Smooth muscle cell (in vitro differentiated cells): ENCODE measurements around the gene NUDT15. TPM values are rescaled to one million over a fixed set of nuclear protein-coding genes. Genes with fewer than 3 reads are reported as not detected.

Experiments
- DNase-seq: peaks from one replicate; lab custom pipeline; 2025; ENCODE audit not compliant: unreplicated experiment; lab: John Stamatoyannopoulos, UW
- H2AFZ ChIP-seq: fragments of 200-600 bp; sonication (generic); 2 replicates; pipeline ENCODE4 v1.6.0; 2016; ENCODE audit warnings: antibody characterized with exemption, low read depth, mild to moderate bottlenecking
- H3F3A ChIP-seq: fragments of 200-600 bp; sonication (generic); 2 replicates; pipeline ENCODE4 v1.6.0; 2017; ENCODE audit warnings: antibody characterized with exemption, low read depth
- H3K27ac ChIP-seq: fragments of 200-600 bp; sonication (generic); 2 replicates; pipeline ENCODE4 v1.5.1; 2016; ENCODE audit warnings: low read depth, mild to moderate bottlenecking
- H3K27me3 ChIP-seq: fragments of 200-600 bp; sonication (generic); 2 replicates; pipeline ENCODE4 v1.6.1; 2016; ENCODE audit warnings: low read depth, mild to moderate bottlenecking
- H3K36me3 ChIP-seq: fragments of 200-600 bp; sonication (generic); 2 replicates; pipeline ENCODE4 v1.5.1; 2016; ENCODE audit warnings: low read depth
- H3K4me1 ChIP-seq: fragments of 200-600 bp; sonication (generic); 2 replicates; pipeline ENCODE4 v1.5.1; 2016; ENCODE audit warnings: low read depth
- H3K4me2 ChIP-seq: fragments of 200-600 bp; sonication (generic); 2 replicates; pipeline ENCODE4 v1.6.0; 2016; ENCODE audit warnings: mild to moderate bottlenecking
- H3K4me3 ChIP-seq: fragments of 200-600 bp; sonication (generic); 2 replicates; pipeline ENCODE4 v1.5.1; 2016; ENCODE audit warnings: mild to moderate bottlenecking
- H3K79me2 ChIP-seq: fragments of 200-600 bp; sonication (generic); 2 replicates; pipeline ENCODE4 v1.6.0; 2016; ENCODE audit warnings: low read depth, mild to moderate bottlenecking
- H3K9ac ChIP-seq: fragments of 200-600 bp; sonication (generic); 2 replicates; pipeline ENCODE4 v1.6.0; 2016; ENCODE audit warnings: low read depth
- H3K9me3 ChIP-seq: fragments of 200-600 bp; sonication (generic); replicated peaks from 2 replicates; pipeline ENCODE4 v1.5.1; 2016; ENCODE audit warnings: low read depth
- H4K20me1 ChIP-seq: fragments of 200-600 bp; sonication (generic); 2 replicates; pipeline ENCODE4 v1.6.0; 2016; ENCODE audit warnings: low read depth
- CTCF ChIP-seq: fragments of 200-600 bp; sonication (generic); IDR thresholded peaks from 2 replicates; pipeline ENCODE4 v1.5.1; 2017; ENCODE audit warnings: borderline replicate concordance, mild to moderate bottlenecking, antibody characterized with exemption; ENCODE audit not compliant: insufficient read depth, poor library complexity, severe bottlenecking
- WGBS: methylation state at CpG from one replicate; pipeline ENCODE4 v1.1.7; 2016; ENCODE audit warnings: low lambda C conversion rate; 5-methylcytosine and 5-hydroxymethylcytosine counted together
- polyA plus RNA-seq: library from polyadenylated mRNA; unstranded; fragments of >200 nt; fragmentation: Nextera tagmentation; extraction: Ambion mirVana; gene quantifications from 2 replicates; pipeline ENCODE4 v1.2.1, GENCODE V29; 2016
- total RNA-seq: library from RNA; depleted of rRNA; stranded (reverse); fragments of >200 nt; gene quantifications from 2 replicates; pipeline ENCODE4 v1.2.3, GENCODE V29; 2014

The NUDT15 gene
- total and polyA plus RNA-seq, 2 experiments from 2014 or later, result 6.9 to 17.4 TPM

GRCh38 chr13:48069573-48069972 is 32.0 kb downstream of the NUDT15 start:
- Histone ChIP-seq H3K36me3 (peaks cover 78% of the 10 kb centered on the region), H3K79me2 (no peaks in the 10 kb centered on the region), H3F3A (no peaks in the 10 kb centered on the region), H3K9me3 (peaks cover 25% of the 10 kb centered on the region), H3K27ac (no peak overlapping the region), H2AFZ (no peak overlapping the region), H3K9ac (no peak overlapping the region), H3K4me2 (no peak overlapping the region), H3K27me3 (no peaks in the 10 kb centered on the region), H3K4me1 (no peaks in the 10 kb centered on the region), H3K4me3 (no peak overlapping the region), H4K20me1 (no peaks in the 10 kb centered on the region)
- DNase-seq, result no peak
- TF ChIP-seq CTCF, result no peak
- WGBS, result 91% methylated on average over 1 of the region's 1 CpG

GRCh38 chr13:48070942-48071341 is 33.4 kb downstream of the NUDT15 start:
- H3K4me1 ChIP-seq, result no peaks in the 10 kb centered on the region
- WGBS, result 83% methylated on average over 5 of the region's 5 CpGs
- H3K4me2 ChIP-seq, result no peak overlapping the region
- DNase-seq, result no peak
- no peak overlapping the region for H3K9ac ChIP-seq
- H3K27me3 ChIP-seq, result no peaks in the 10 kb centered on the region
- H3K9me3 ChIP-seq, result peaks cover 25% of the 10 kb centered on the region
- no peaks in the 10 kb centered on the region for H4K20me1 ChIP-seq
- H2AFZ ChIP-seq, result no peak overlapping the region
- peaks cover 87% of the 10 kb centered on the region for H3K36me3 ChIP-seq
- no peaks in the 10 kb centered on the region for H3K79me2 ChIP-seq
- H3F3A ChIP-seq, result no peaks in the 10 kb centered on the region
- no peak for TF ChIP-seq CTCF
- H3K27ac ChIP-seq, result no peak overlapping the region
- H3K4me3 ChIP-seq, result no peak overlapping the region

DNA sequence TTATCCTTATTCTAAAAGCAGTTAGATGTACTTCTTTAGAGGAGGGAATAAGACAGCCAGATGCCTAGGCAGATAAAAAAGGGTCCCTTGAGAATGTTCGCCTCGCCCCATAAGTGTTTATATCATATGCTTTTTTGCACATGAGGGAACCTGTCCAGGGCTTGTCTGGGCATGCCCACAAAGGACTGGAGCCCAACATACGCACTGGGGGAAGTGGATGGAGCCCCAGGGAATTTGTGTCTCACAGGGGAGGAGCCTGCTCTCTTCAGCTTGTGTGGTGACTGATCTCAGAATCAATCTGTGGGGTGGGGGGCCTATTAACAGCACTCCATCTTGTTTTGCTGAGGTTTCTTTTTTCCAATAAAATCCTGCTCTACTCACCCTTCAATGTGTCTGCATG is 34.8 kb downstream of the NUDT15 start:
- Histone ChIP-seq H3K4me2 (no peak overlapping the region), H3K9ac (no peak overlapping the region), H3K27ac (no peak overlapping the region), H3K27me3 (no peaks in the 10 kb centered on the region), H3K36me3 (peaks cover 89% of the 10 kb centered on the region), H3K79me2 (no peaks in the 10 kb centered on the region), H3K4me3 (no peak overlapping the region), H3K4me1 (no peaks in the 10 kb centered on the region), H4K20me1 (no peaks in the 10 kb centered on the region), H2AFZ (no peak overlapping the region), H3F3A (no peaks in the 10 kb centered on the region), H3K9me3 (peaks cover 14% of the 10 kb centered on the region)
- no peak for DNase-seq
- WGBS, result 97% methylated on average over 3 of the region's 3 CpGs
- TF ChIP-seq CTCF, result no peak

GRCh38 chr13:48072787-48073186 is 35.3 kb downstream of the NUDT15 start:
- Histone ChIP-seq H3K4me2 (no peak overlapping the region), H3K9me3 (peaks cover 9% of the 10 kb centered on the region), H3F3A (no peaks in the 10 kb centered on the region), H3K27ac (no peak overlapping the region), H3K36me3 (peaks cover 89% of the 10 kb centered on the region), H3K27me3 (no peaks in the 10 kb centered on the region), H2AFZ (no peak overlapping the region), H3K4me3 (no peak overlapping the region), H3K4me1 (no peaks in the 10 kb centered on the region), H3K79me2 (no peaks in the 10 kb centered on the region), H4K20me1 (no peaks in the 10 kb centered on the region), H3K9ac (no peak overlapping the region)
- WGBS, result 100% methylated on average over 2 of the region's 2 CpGs
- DNase-seq, result no peak
- TF ChIP-seq CTCF, result no peak
